DOHH2 (cell line): ENCODE data around the gene APOE.
A peak's percentile ranks its signal among the peaks of the same experiment; 100 is the strongest.

Experiments
- H3F3A ChIP-seq: fragments of 200-600 bp; sonication (generic), shearing (Covaris generic); 2 replicates; pipeline ENCODE4 v1.6.0; 2016; ENCODE audit warnings: antibody characterized with exemption, mild to moderate bottlenecking; ENCODE audit not compliant: control insufficient read depth, insufficient read depth
- H3K27ac ChIP-seq: fragments of 200-600 bp; sonication (generic); 2 replicates; pipeline ENCODE4 v1.5.1; 2014; ENCODE audit warnings: low read depth, mild to moderate bottlenecking, low read length, moderate library complexity
- H3K27me3 ChIP-seq: fragments of 200-600 bp; sonication (generic); 2 replicates; pipeline ENCODE4 v1.6.1; 2014; ENCODE audit warnings: mild to moderate bottlenecking, low read length, mixed read lengths; ENCODE audit not compliant: control insufficient read depth
- H3K36me3 ChIP-seq: fragments of 200-600 bp; sonication (generic); 2 replicates; pipeline ENCODE4 v1.6.1; 2014; ENCODE audit warnings: mild to moderate bottlenecking, low read length, moderate library complexity, mixed read lengths; ENCODE audit not compliant: control insufficient read depth
- H3K4me1 ChIP-seq: fragments of 200-600 bp; sonication (generic); 2 replicates; pipeline ENCODE4 v1.6.1; 2014; ENCODE audit warnings: mild to moderate bottlenecking, low read length, mixed read lengths; ENCODE audit not compliant: control insufficient read depth
- H3K4me2 ChIP-seq: fragments of 200-600 bp; sonication (generic); 2 replicates; pipeline ENCODE4 v1.6.0; 2014; ENCODE audit warnings: mild to moderate bottlenecking, low read length, moderate library complexity
- H3K4me3 ChIP-seq: fragments of 200-600 bp; sonication (generic); 2 replicates; pipeline ENCODE4 v1.5.1; 2014; ENCODE audit warnings: mild to moderate bottlenecking, low read length, mixed read lengths
- H3K79me2 ChIP-seq: fragments of 200-600 bp; sonication (generic); 2 replicates; pipeline ENCODE4 v1.6.1; 2014; ENCODE audit warnings: mild to moderate bottlenecking, low read length, mixed read lengths; ENCODE audit not compliant: control insufficient read depth
- H3K9me2 ChIP-seq: fragments of 200-600 bp; sonication (generic); replicated peaks from 2 replicates; pipeline ENCODE4 v1.6.1; 2014; ENCODE audit warnings: mild to moderate bottlenecking, low read length, mixed read lengths; ENCODE audit not compliant: control insufficient read depth
- H3K9me3 ChIP-seq: fragments of 200-600 bp; sonication (generic); 2 replicates; pipeline ENCODE4 v1.6.1; 2014; ENCODE audit warnings: antibody characterized with exemption, low read length, mixed read lengths; ENCODE audit not compliant: control insufficient read depth, insufficient read depth
- H4K20me1 ChIP-seq: fragments of 200-600 bp; sonication (generic); 2 replicates; pipeline ENCODE4 v1.6.0; 2014; ENCODE audit warnings: low read depth, mild to moderate bottlenecking, antibody characterized with exemption, low read length, moderate library complexity; ENCODE audit not compliant: control insufficient read depth, insufficient read depth
- CTCF ChIP-seq: fragments of 200-600 bp; sonication (generic); IDR thresholded peaks from one replicate; pipeline ENCODE4 v1.5.1; 2014; ENCODE audit warnings: antibody characterized with exemption, mild to moderate bottlenecking, low read depth, low read length; ENCODE audit not compliant: poor library complexity, severe bottlenecking
- EZH2phosphoT487 ChIP-seq: fragments of 200-600 bp; sonication (generic); IDR thresholded peaks from 2 replicates; pipeline ENCODE4 v1.6.1; 2017; ENCODE audit warnings: borderline replicate concordance, mild to moderate bottlenecking, antibody characterized with exemption, low read length, moderate library complexity, mixed read lengths

APOE gene

GRCh38 chr19:44903602-44904425 lies 1.8 kb upstream of the APOE start:
- H3K4me3 ChIP-seq, result no peak overlapping the region
- H3K4me1 ChIP-seq, result peaks cover 13% of the 10 kb centered on the region
- H3K9me3 ChIP-seq, result no peaks in the 10 kb centered on the region
- H3K36me3 ChIP-seq, result peaks cover 43% of the 10 kb centered on the region
- no peak overlapping the region for H3K27ac ChIP-seq
- H4K20me1 ChIP-seq, result peaks cover 10% of the 10 kb centered on the region; the same call in 1 of the 2 replicates
- H3K4me2 ChIP-seq, result 0 out of 2 replicates have a peak overlapping the region, but pooled peaks have one; percentile 3
- H3K27me3 ChIP-seq, result peaks cover 14% of the 10 kb centered on the region
- no peaks in the 10 kb centered on the region for H3K9me2 ChIP-seq
- peaks cover 2% of the 10 kb centered on the region for H3F3A ChIP-seq
- TF ChIP-seq CTCF, result peak; percentile 98
- no peak for TF ChIP-seq EZH2phosphoT487
- H3K79me2 ChIP-seq, result no peaks in the 10 kb centered on the region

GRCh38 chr19:44904426-44904994 lies 1.1 kb upstream of the APOE start:
- Histone ChIP-seq H3K4me2 (no peak overlapping the region), H3K79me2 (no peaks in the 10 kb centered on the region), H3F3A (peaks cover 2% of the 10 kb centered on the region), H4K20me1 (peaks cover 10% of the 10 kb centered on the region; the same call in 1 of the 2 replicates), H3K27ac (no peak overlapping the region), H3K36me3 (peaks cover 39% of the 10 kb centered on the region), H3K27me3 (peaks cover 14% of the 10 kb centered on the region), H3K9me3 (no peaks in the 10 kb centered on the region), H3K4me3 (no peak overlapping the region), H3K4me1 (peaks cover 13% of the 10 kb centered on the region), H3K9me2 (no peaks in the 10 kb centered on the region)
- TF ChIP-seq CTCF, result peak; percentile 60
- TF ChIP-seq EZH2phosphoT487, result no peak

- Histone ChIP-seq H3K27ac (no peak overlapping the region), H3K9me2 (no peaks in the 10 kb centered on the region), H3K27me3 (peaks cover 20% of the 10 kb centered on the region), H3K4me1 (peaks cover 13% of the 10 kb centered on the region), H3F3A (peaks cover 2% of the 10 kb centered on the region), H3K4me2 (no peak overlapping the region), H3K36me3 (peaks cover 15% of the 10 kb centered on the region), H3K9me3 (no peaks in the 10 kb centered on the region), H3K79me2 (no peaks in the 10 kb centered on the region), H4K20me1 (peaks cover 10% of the 10 kb centered on the region; the same call in 1 of the 2 replicates), H3K4me3 (no peak overlapping the region)
- TF ChIP-seq CTCF, result no peak
- TF ChIP-seq EZH2phosphoT487, result no peak
These were observed 2.0 kb downstream of the APOE start for GRCh38 chr19:44907613-44908012.
